ENCODE data around the gene COA3. TPM values are rescaled to one million over a fixed set of nuclear protein-coding genes. Genes with fewer than 3 reads are reported as not detected.

The COA3 gene
- polyA plus RNA-seq, 1 of the 3 experiments (the other 2 are of a cell fraction), result 103 TPM

- ChIA-PET POLR2A (no interaction called here), CTCF (interaction anchor here (0.6 to 1.5 kb wide), 2 partner anchors 14 to 24 kb away, joined by 3 to 5 read pairs; partner anchors contain the start of gene VPS25)
- Histone ChIP-seq H2AFZ (ENCODE audit: low read depth) (no peak overlapping the region), H3K9me2 (no peaks in the 10 kb centered on the region), H3K4me2 (no peak overlapping the region), H3K4me3 (ENCODE audit: low read depth in 2 of 2, low read length in 1 of 2) (no peak overlapping the region), H4K20me1 (ENCODE audit: insufficient read depth) (no peaks in the 10 kb centered on the region), H3K79me2 (ENCODE audit: insufficient read depth) (peaks cover 30% of the 10 kb centered on the region; the same call in 1 of the 2 replicates), H3K27ac (ENCODE audit: low read depth in 2 of 2, low read length in 1 of 2) (no peak overlapping the region), H3K9ac (no peak overlapping the region), H3K4me1 (ENCODE audit: control insufficient read depth in 1 of 2, insufficient read depth in 2 of 2, low read depth in 1 of 2, low read length in 1 of 2) (peaks cover 0 to 14% of the 10 kb centered on the region in 2 experiments; a peak in 3 of 4 replicates), H3K27me3 (ENCODE audit: insufficient read depth) (no peaks in the 10 kb centered on the region), H3K36me3 (replicated peaks in 1 of 2; ENCODE audit: control insufficient read depth in 1 of 2, insufficient read depth in 2 of 2, low read length in 1 of 2) (peaks cover 8 to 13% of the 10 kb centered on the region in 2 experiments), H3F3A (replicated peaks; ENCODE audit: insufficient read depth) (peaks cover 21% of the 10 kb centered on the region), H3K9me3 (no peaks in the 10 kb centered on the region)
- no peak for DNase-seq
- TF ChIP-seq GABPA (IDR thresholded peaks at IDR 0.05; ENCODE audit: low read depth) (no peak), FOXJ3 (CRISPR knock-in tag; IDR thresholded peaks at IDR 0.05) (no peak), CTCF (IDR thresholded peaks at IDR 0.05) (no peak), MEF2A (IDR thresholded peaks at IDR 0.05; ENCODE audit: borderline replicate concordance, low read depth) (no peak), ZBTB33 (IDR thresholded peaks at IDR 0.05; ENCODE audit: borderline replicate concordance, low read depth) (no peak), FOXM1 (IDR thresholded peaks at IDR 0.05; ENCODE audit: low read depth) (no peak), RCOR1 (IDR thresholded peaks at IDR 0.05; ENCODE audit: low read length) (no peak), RFX5 (IDR thresholded peaks at IDR 0.05; ENCODE audit: low read length) (no peak), EZH2phosphoT487 (IDR thresholded peaks at IDR 0.05; ENCODE audit: borderline replicate concordance, low read depth) (no peak), USF2 (IDR thresholded peaks at IDR 0.05; ENCODE audit: borderline replicate concordance, low read depth, low read length) (no peak), MXI1 (IDR thresholded peaks at IDR 0.05; ENCODE audit: low read depth, low read length) (no peak), SIN3A (IDR thresholded peaks at IDR 0.05; ENCODE audit: borderline replicate concordance, low read depth, low read length) (no peak), EP300 (IDR thresholded peaks at IDR 0.05; ENCODE audit: borderline replicate concordance in 1 of 2, low read depth in 1 of 2, low read length in 1 of 2) (no peak), CHD2 (IDR thresholded peaks at IDR 0.05; ENCODE audit: low read length, partially characterized antibody) (no peak), NRF1 (IDR thresholded peaks at IDR 0.05; ENCODE audit: low read depth, low read length) (no peak), PBX3 (IDR thresholded peaks at IDR 0.05) (no peak)
- WGBS (ENCODE audit: low lambda C conversion rate), result 85% methylated on average over 6 of the region's 11 CpGs
Observed at GRCh38 chr17:42787266-42787665, 11.2 kb downstream of the COA3 start.

All from SK-N-SH (cell line).